HTERT RPE-1 (cell line): ENCODE results near the gene BLOC1S5.
"Not testable (repeated sequence)": the region's sequence is repeated elsewhere in the genome, so short reads cannot be mapped to it uniquely, and the experiment has no call there.

ENCODE experiments used
- in situ Hi-C: fragments of 300-500 bp; cut with MboI; formaldehyde crosslinking; loops from 4 replicates; pipeline ENCODE4 v1.14.3; 2020; ENCODE audit warnings: low sequenced_read_pairs

The BLOC1S5 gene

DNA sequence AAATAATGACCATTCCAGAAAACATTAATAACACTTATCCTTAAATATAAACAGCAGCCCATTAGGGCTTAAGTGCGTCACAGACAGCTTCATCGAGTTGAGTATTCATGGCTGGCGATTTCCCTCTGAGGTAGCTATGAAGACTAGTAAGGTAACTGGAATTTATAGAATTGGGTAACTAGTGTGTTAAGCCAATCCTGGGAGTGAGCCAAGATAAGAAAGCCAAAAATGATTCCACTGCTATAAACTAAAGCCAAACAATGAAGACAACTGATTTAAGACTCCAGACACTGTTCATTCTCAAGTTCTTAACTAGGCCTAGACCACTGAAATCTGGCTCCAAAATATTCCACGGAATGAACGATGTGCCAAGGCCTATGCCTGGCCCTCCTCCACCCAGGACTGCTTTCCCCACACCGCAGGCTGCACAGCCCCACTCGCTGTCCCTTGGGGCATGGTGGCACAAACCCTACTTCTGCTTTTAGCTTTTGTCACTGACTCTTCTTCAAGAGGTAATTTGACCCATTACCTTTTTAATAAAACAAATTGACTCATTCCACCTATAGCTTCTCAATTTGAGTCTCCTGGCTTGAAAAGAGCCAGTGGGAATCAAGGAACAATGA, 66.0 kb downstream of the BLOC1S5 start:
- in situ Hi-C loops = no loop called here

DNA sequence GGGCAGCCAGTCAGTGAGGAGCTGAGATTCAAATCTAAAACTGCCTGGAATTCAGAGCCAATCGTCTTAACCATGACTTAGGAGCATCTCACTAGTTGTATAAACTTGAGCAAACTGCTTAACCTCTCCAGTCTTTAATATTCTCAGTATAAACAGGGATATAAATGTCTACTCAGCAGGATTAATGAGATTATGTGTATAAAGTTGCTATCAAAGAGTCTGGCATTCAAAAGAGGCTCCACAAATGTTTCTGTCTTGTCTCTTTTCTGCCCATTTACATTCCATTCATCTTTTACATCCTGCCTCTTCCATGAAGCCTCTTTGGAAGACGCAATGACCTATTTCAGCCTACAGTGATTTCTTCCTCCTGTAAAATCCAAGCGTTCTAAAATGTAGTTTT, 66.9 kb downstream of the BLOC1S5 start:
- in situ Hi-C loops = no loop called here

DNA sequence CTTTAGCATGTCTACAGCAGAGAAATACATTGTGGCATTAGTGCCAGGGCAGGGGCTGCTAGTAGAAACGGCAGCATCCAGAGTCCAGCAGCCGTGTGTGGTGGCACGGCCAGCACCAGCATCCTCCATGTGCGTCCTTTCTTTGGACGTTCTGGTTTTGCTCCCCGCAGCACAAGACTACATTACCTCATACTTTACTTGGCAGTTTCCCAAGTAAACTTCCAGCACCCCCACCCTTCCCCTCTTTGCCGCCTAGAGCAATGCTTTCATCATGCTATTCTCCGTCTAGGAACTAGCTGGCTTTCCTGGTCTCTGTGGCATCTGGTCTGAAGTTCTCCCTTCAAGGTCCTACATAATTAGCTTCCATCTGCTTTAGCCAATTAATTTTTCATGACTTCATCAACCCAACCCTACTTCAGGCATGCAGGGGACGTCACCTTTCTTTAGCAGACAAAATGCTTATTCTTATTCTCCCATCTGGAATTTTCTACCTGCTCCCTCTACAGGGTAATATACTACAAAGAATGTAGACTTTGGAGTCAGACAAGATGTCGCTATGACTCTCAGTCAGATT, 67.6 kb downstream of the BLOC1S5 start:
- in situ Hi-C loops = no loop called here

GRCh38 chr6:7993952-7994351, 70.2 kb downstream of the BLOC1S5 start:
- in situ Hi-C loops = no loop called here

DNA sequence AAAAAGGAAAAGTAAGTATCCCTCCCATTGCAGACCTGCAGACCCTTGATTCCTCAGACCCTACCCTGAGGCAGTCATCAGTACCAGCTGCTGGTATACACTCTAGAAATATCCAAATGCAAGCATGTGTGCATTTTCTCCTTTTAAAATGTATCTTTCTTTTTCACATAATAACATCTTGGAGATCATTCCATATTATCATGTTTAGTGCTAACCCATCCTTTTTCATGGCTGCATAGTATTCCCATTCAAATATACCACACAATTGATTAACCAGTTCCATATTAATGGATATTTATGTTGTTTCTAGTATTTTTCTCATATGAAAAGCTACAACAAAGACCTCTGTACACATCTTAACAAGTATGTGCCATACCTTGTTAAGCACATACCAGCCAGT, 70.8 kb downstream of the BLOC1S5 start:
- in situ Hi-C loops = no loop called here

GRCh38 chr6:7992002-7992815, 72.0 kb downstream of the BLOC1S5 start:
- in situ Hi-C loops = no loop called here

GRCh38 chr6:7991536-7991935, 72.7 kb downstream of the BLOC1S5 start:
- in situ Hi-C loops = no loop called here

DNA sequence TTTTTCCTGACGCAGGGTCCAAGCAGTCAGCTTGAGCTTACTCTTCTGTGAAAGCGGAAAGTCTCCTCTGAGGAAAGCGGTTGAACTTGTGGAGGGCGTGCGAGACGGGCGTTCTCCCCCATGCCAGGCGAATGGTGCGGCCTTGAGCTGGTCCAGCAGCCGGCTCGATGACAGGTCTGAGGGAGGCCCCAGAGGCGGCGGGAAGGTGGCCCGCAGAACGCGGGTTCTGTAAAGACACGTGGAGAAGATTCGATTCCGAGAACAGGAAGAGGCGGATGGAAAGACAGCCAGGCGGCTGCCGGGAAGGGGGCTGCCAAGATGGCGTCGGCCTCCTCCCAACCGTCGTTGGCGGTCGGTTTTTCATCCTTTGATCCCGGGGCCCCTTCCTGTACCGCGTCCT, 78.0 kb downstream of the BLOC1S5 start:
- in situ Hi-C loops = no loop called here

GRCh38 chr6:7983967-7984366, 80.2 kb downstream of the BLOC1S5 start:
- in situ Hi-C loops = not testable (repeated sequence)

DNA sequence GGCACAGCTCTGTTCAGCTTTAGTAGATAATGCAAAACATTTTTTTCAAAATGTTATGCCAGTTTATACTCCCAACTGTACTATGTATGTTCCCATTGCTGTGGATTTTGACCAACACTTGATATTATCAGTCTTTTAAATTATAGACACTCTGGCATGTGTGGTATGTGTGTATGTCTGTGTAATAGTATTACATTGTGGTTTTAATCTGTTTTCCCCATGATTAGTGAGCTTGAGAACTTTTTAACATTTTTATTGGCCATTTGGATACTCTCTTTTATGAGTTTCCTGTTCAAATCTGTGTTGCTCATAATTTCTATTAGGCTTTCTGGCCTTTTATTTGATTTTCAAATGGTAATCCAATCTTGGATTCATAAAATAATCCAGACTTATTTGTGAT, 84.4 kb downstream of the BLOC1S5 start:
- in situ Hi-C loops = no loop called here

DNA sequence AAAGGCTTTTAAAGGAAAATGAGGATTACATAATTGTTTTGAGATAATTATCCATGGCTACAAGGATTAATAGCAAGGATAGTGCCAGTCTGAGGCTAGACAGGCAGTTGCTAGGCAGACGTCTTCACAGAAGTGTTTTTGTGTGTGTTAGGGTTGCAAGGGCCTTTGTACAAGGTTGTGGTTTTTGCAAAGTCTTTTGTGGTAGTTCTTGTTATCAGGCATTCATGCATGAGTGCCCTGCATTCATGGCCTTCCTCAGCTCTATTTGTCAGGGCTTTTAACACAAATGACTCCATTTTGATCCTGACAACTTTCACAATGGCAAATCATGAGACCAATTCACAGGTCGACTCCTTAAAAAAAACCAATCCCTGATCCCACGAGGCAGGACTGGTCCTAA, 85.5 kb downstream of the BLOC1S5 start:
- in situ Hi-C loops = no loop called here

DNA sequence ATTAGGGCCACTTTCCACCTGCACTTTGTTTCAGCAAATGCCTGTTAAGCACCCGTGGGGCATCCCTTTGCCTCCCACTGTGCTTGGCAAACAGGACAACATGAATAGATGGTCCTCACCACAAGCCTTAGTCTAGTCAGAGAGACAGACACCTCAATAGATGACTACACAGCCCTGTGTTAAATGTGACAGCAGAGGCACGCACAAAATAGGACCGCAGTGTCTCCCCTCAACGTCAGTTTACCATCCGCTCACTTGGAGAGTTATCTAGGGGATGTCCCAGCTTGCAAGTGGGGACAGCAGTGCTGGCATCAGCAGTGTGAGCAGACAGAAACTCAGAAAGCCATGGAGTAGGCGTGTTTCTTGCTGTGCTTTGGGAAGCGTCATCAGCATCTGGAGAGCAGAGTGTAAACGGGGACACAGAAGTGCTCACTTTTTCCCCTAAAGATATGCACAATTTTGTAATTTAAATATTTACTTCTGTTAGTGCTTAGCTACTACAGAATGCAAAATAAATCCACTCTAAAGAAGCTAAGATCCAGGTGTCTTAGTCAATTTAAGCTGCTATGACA, 87.6 kb downstream of the BLOC1S5 start:
- in situ Hi-C loops = no loop called here

DNA sequence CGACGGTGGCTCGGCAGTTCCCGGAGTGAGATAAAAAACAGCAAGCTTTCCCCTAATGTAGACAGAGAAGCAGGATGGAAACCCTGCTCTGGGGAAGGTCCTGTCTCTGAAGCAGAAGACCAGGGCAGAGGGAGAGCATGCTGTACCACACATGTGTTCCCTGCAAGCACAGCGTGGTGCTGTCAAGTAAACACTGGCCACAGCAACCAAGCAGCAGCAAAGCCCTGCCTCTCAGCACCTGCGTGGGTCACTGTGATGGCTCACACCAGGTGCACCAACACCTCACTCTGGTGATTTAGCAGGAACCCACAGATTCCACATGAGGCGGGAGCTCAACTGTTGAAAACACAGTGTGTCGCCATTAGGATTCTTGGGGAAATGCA, 88.4 kb downstream of the BLOC1S5 start:
- in situ Hi-C loops = no loop called here

GRCh38 chr6:7974938-7975763, 89.0 kb downstream of the BLOC1S5 start:
- in situ Hi-C loops = no loop called here

DNA sequence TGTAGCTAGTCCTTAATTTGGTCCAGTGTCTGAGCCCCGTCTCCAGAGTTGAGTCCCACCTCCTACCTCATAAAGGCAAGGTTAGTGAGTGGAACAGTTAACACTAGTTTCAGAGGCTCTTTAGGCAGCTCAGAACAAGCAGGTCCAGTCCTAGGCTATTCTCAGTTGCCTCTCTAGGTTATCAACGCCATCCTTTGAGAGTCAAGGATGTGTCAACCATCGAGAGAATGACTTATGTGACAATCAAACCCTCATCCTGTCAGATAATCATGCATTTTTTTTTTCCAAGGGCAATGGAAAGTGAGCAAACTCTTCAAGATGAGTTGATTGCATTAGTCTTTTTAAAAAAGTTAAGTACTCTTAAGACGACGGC, 89.6 kb downstream of the BLOC1S5 start:
- in situ Hi-C loops = no loop called here

GRCh38 chr6:7973584-7973983, 90.6 kb downstream of the BLOC1S5 start:
- in situ Hi-C loops = no loop called here

DNA sequence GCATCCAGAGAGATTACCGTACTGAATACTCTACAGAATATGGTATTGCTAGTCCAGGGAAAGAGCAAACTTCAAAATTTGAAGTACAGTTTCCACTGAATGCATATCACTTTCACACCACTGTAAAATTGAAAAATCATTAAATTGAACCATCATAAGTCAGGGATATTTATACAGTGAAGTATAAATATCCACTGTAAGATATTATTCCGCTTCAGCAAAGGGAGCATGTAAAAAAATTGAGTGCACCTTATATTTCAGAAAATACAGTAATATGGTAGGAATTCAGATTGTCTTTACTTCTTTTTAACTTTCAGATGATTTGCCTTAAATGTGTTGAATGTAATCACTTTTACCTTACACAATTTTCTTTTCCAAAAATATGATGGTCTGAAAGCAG, 92.7 kb downstream of the BLOC1S5 start:
- in situ Hi-C loops = no loop called here

DNA sequence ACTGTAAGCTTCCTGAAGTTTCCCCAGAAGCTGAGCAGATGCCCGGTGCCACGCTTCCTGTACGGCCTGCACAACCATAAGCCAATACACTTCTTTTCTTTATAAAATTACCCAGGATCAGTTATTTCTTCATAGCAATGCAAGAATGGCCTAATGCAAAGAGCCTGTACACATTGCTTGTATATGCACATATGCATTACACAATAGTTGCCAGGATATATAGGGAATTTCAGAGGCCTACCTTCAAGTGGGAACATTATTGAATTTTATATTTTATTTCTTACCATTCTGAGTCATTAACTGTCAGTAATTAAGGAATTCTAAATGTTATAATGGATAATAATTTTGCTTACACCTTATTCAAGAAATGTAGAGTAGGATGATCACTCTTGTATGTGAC, 93.6 kb downstream of the BLOC1S5 start:
- in situ Hi-C loops = no loop called here
